Endothelial cell of umbilical vein (primary cell): ENCODE measurements around the gene ERBB3. TPM values are rescaled to one million over a fixed set of nuclear protein-coding genes. Genes with fewer than 3 reads are reported as not detected.

Experiments used
- BruUV-seq: library from RNA; stranded (reverse); fragments of 400-500 nt; replicated peaks from 2 replicates; lab custom pipeline; 2021; lab: Mats Ljungman, UMichigan
- CTCF ChIA-PET: fragments of 300-600, 350-600 bp; sonication (Branson Sonifier 250); formaldehyde crosslinking; loops from one replicate; lab custom pipeline; 2021; ENCODE audit warnings: antibody characterized with exemption, inconsistent platforms; lab: Charles Lee
- POLR2A ChIA-PET: fragments of 300-600, 350-600 bp; sonication (Branson Sonifier 250); formaldehyde crosslinking; loops from one replicate; lab custom pipeline; 2021; ENCODE audit warnings: antibody characterized with exemption, inconsistent platforms; lab: Charles Lee
- DNase-seq: peaks from one replicate; pipeline ENCODE4 v3.0.0-alpha.2; 2011; ENCODE audit warnings: low read depth, low spot score
- FAIRE-seq: peaks from 2 replicates; lab custom pipeline; 2011; peaks lifted over from hg19 to GRCh38; lab: Jason Lieb, UNC
- H2AFZ ChIP-seq: 2 replicates; pipeline ENCODE4 v1.6.0; 2012; ENCODE audit warnings: low read depth, low read length, control low read depth, inconsistent platforms
- H3K27ac ChIP-seq: 2 replicates; pipeline ENCODE4 v1.5.1; 2011; ENCODE audit warnings: low read depth, mild to moderate bottlenecking, control low read depth, low read length, moderate library complexity; ENCODE audit not compliant: insufficient read depth
- H3K27me3 ChIP-seq, 2 experiments: 2 replicates each; pipeline versions ENCODE4 v1.6.0 to v1.6.1; 2011; ENCODE audit warnings: low read length in 2 of 2, mixed read lengths in 1 of 2; ENCODE audit not compliant: control insufficient read depth in 2 of 2, insufficient read depth in 2 of 2
- H3K36me3 ChIP-seq, 2 experiments: 2 replicates in 1 of 2; 3 replicates in 1 of 2; pipeline ENCODE4 v1.5.1; 2011; ENCODE audit warnings: low read length in 2 of 2, mild to moderate bottlenecking in 1 of 2, moderate library complexity in 1 of 2; ENCODE audit not compliant: control insufficient read depth in 2 of 2, insufficient read depth in 2 of 2; ENCODE audit errors: extremely low read depth in 1 of 2
- H3K4me1 ChIP-seq: 3 replicates; pipeline ENCODE4 v1.5.1; 2011; ENCODE audit warnings: mild to moderate bottlenecking, low read length; ENCODE audit not compliant: control insufficient read depth, insufficient read depth; ENCODE audit errors: extremely low read depth
- H3K4me2 ChIP-seq: 2 replicates; pipeline ENCODE4 v1.6.1; 2011; ENCODE audit warnings: low read length, control low read depth, mixed read lengths; ENCODE audit not compliant: insufficient read depth
- H3K4me3 ChIP-seq, 3 experiments: fragments of 200-600 bp in 1 of 3; sonication (generic), shearing (Covaris generic) in 1 of 3; replicated peaks in 1 of 3; 2 replicates each; pipeline ENCODE4 v1.5.1; 2011 to 2016; ENCODE audit warnings: control low read depth in 3 of 3, low read length in 3 of 3, mild to moderate bottlenecking in 2 of 3, inconsistent platforms in 1 of 3, low read depth in 1 of 3, moderate library complexity in 1 of 3; ENCODE audit not compliant: insufficient read depth in 1 of 3
- H3K79me2 ChIP-seq: 2 replicates; pipeline ENCODE4 v1.6.0; 2012; ENCODE audit warnings: low read length, inconsistent platforms; ENCODE audit not compliant: control insufficient read depth, insufficient read depth
- H3K9ac ChIP-seq: replicated peaks from 2 replicates; pipeline ENCODE3; 2011; ENCODE audit warnings: low read length, control low read depth; ENCODE audit not compliant: insufficient read depth; ENCODE audit errors: extremely low read depth
- H3K9me1 ChIP-seq: replicated peaks from 3 replicates; pipeline ENCODE4 v1.6.0; 2011; ENCODE audit warnings: mild to moderate bottlenecking, low read length; ENCODE audit not compliant: control insufficient read depth, insufficient read depth; ENCODE audit errors: extremely low read depth
- H3K9me3 ChIP-seq: replicated peaks from 2 replicates; pipeline ENCODE4 v1.5.1; 2012; ENCODE audit warnings: low read length, inconsistent platforms; ENCODE audit not compliant: control insufficient read depth, insufficient read depth
- H4K20me1 ChIP-seq: replicated peaks from 2 replicates; pipeline ENCODE3; 2011; ENCODE audit warnings: mild to moderate bottlenecking, low read length; ENCODE audit not compliant: control insufficient read depth, insufficient read depth; ENCODE audit errors: extremely low read depth
- EZH2 ChIP-seq: IDR thresholded peaks from 2 replicates; pipeline ENCODE4 v1.6.1; 2012; ENCODE audit warnings: borderline replicate concordance, low read depth, mild to moderate bottlenecking, moderate library complexity, low read length, inconsistent platforms; ENCODE audit not compliant: severe bottlenecking
- FOS ChIP-seq: IDR thresholded peaks from 2 replicates; pipeline ENCODE4 v1.6.1; 2011; ENCODE audit warnings: mild to moderate bottlenecking, low read length, moderate library complexity, borderline replicate concordance; ENCODE audit not compliant: insufficient read depth
- GATA2 ChIP-seq: IDR thresholded peaks from 2 replicates; pipeline ENCODE4 v1.7.0; 2011; ENCODE audit warnings: low read depth, mild to moderate bottlenecking, moderate library complexity, mixed read lengths, low read length; ENCODE audit not compliant: insufficient read length, insufficient read depth
- JUN ChIP-seq: IDR thresholded peaks from 2 replicates; pipeline ENCODE4 v1.6.1; 2011; ENCODE audit warnings: borderline replicate concordance, low read depth; ENCODE audit not compliant: insufficient read length, insufficient read depth
- MYC ChIP-seq: IDR thresholded peaks from one replicate; pipeline ENCODE4 v1.6.1; 2011; ENCODE audit warnings: mild to moderate bottlenecking, low read depth, low read length
- POLR2A ChIP-seq: IDR thresholded peaks from 2 replicates; pipeline ENCODE4 v1.6.1; 2012; ENCODE audit warnings: low read depth, mild to moderate bottlenecking, control low read depth, low read length
- POLR2AphosphoS5 ChIP-seq: IDR thresholded peaks from 2 replicates; pipeline ENCODE4 v1.6.1; 2012; ENCODE audit warnings: low read depth, mild to moderate bottlenecking, control low read depth, low read length, moderate library complexity; ENCODE audit not compliant: insufficient read depth
- dilution Hi-C: fragments of 300-500 bp; cut with MboI; formaldehyde crosslinking; loops from one replicate; pipeline ENCODE4 v1.15.0; 2019; ENCODE audit warnings: low sequenced_read_pairs; ENCODE audit not compliant: extremely low pct_ligation_motif_present
- intact Hi-C: fragments of 100-400 bp; cut with micrococcal nuclease; formaldehyde crosslinking; loops from one replicate; pipeline ENCODE4 v1.10.0; 2022
- polyA plus RNA-seq, 4 experiments: library from polyadenylated mRNA; depleted of rRNA in 3 of 4; stranded (reverse) in 3 of 4; unstranded in 1 of 4; fragments of >200 nt; gene quantifications; 2 replicates each; pipeline versions ENCODE4 v1.2.1 to v1.2.3, GENCODE V29; 2011 to 2012; ENCODE audit warnings: missing spikeins in 1 of 4
- total RNA-seq: library from RNA; stranded (reverse); gene quantifications from 2 replicates; pipeline ENCODE4 v1.2.3, GENCODE V29; 2021
- TF ChIP-seq, protein P1 (sequence below), 2 donors: IDR thresholded peaks; 1 replicate in 1 of 2; 2 replicates in 1 of 2; pipeline ENCODE4 v1.5.1; 2011; ENCODE audit warnings: low read length in 2 of 2, mild to moderate bottlenecking in 2 of 2, moderate library complexity in 2 of 2, control low read depth in 1 of 2, inconsistent platforms in 1 of 2, low read depth in 1 of 2; ENCODE audit not compliant: insufficient read depth in 1 of 2; ENCODE audit errors: extremely low read depth in 1 of 2
- TF ChIP-seq, protein P2 (sequence below): IDR thresholded peaks from 2 replicates; pipeline ENCODE4 v1.6.1; 2011; ENCODE audit not compliant: insufficient read depth, insufficient read length

Gene ERBB3
- total and polyA plus RNA-seq, 2 donors (not counting 3 experiments of a cell fraction or from before 2014, with no cell fraction given): 0.11 to 1.5 TPM

DNA sequence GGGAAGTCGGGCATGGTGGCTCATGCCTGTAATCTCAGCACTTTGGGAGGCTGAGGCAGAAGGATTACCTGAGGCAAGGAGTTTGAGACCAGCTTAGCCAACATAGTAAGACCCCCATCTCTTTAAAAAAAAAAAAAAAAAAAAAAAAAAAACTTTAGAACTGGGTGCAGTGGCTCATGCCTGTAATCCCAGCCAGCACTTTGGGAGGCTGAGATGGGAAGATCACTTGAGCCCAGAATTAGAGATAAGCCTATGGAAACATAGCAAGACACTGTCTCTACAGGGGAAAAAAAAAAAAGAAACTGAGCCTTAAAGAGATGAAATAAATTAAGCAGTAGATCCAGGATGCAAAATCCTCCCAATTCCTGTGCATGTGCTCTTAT is 22.7 kb downstream of the ERBB3 start:
- Histone ChIP-seq H4K20me1 (no peaks in the 10 kb centered on the region), H3K79me2 (peaks cover 32% of the 10 kb centered on the region), H3K27me3 (peaks cover 0 to 6% of the 10 kb centered on the region in 2 experiments), H3K9ac (no peak overlapping the region), H3K9me1 (no peaks in the 10 kb centered on the region), H3K4me2 (no peak overlapping the region), H3K36me3 (peaks cover 4 to 6% of the 10 kb centered on the region in 2 experiments), H3K4me1 (peaks cover 31% of the 10 kb centered on the region), H2AFZ (no peak overlapping the region), H3K27ac (no peak overlapping the region), H3K4me3 (no peak overlapping the region), H3K9me3 (no peaks in the 10 kb centered on the region)
- BruUV-seq: no TSS peak
- no peak for TF ChIP-seq FOS
- no peak for TF ChIP-seq POLR2A
- TF ChIP-seq, protein P1, sequence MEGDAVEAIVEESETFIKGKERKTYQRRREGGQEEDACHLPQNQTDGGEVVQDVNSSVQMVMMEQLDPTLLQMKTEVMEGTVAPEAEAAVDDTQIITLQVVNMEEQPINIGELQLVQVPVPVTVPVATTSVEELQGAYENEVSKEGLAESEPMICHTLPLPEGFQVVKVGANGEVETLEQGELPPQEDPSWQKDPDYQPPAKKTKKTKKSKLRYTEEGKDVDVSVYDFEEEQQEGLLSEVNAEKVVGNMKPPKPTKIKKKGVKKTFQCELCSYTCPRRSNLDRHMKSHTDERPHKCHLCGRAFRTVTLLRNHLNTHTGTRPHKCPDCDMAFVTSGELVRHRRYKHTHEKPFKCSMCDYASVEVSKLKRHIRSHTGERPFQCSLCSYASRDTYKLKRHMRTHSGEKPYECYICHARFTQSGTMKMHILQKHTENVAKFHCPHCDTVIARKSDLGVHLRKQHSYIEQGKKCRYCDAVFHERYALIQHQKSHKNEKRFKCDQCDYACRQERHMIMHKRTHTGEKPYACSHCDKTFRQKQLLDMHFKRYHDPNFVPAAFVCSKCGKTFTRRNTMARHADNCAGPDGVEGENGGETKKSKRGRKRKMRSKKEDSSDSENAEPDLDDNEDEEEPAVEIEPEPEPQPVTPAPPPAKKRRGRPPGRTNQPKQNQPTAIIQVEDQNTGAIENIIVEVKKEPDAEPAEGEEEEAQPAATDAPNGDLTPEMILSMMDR (IDR thresholded peaks at IDR 0.05; ENCODE audit: extremely low read depth in 1 of 2, insufficient read depth in 1 of 2, low read depth in 1 of 2, low read length in 2 of 2): no peak
- no peak for TF ChIP-seq POLR2AphosphoS5
- no peak for TF ChIP-seq MYC
- no peak for TF ChIP-seq EZH2
- TF ChIP-seq, protein P2, sequence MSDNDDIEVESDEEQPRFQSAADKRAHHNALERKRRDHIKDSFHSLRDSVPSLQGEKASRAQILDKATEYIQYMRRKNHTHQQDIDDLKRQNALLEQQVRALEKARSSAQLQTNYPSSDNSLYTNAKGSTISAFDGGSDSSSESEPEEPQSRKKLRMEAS: no peak
- no peak for TF ChIP-seq JUN
- TF ChIP-seq GATA2: no peak
- ChIA-PET CTCF (interaction anchor here (3.1 to 5.3 kb wide), 4 partner anchors 17 to 363 kb away, joined by 18 to 59 read pairs (median 28); partner anchors contain the start of gene ERBB3), POLR2A (interaction anchor here (3.3 kb wide), 1 partner anchor 14 kb away, joined by 37 read pairs; the partner anchor contains the start of genes RPL41 and ZC3H10)
- dilution Hi-C loops: no loop called here
- FAIRE-seq: no peak
- no peak for DNase-seq
- intact Hi-C loops: no loop called here
